Activated CD4-positive, alpha-beta T cell treated with anti-CD3 and anti-CD28 coated beads, Interleukin-2, amount 50 U/mL, for 16 hours (primary cell): ENCODE results near the gene OR8B8.
"Not testable (repeated sequence)": the region's sequence is repeated elsewhere in the genome, so short reads cannot be mapped to it uniquely, and the experiment has no call there.

Experiments
- DNase-seq: peaks from one replicate; pipeline ENCODE4 v3.0.0-alpha.2; 2020

Gene OR8B8

GRCh38 chr11:124445646-124446150, at the start of gene OR8B8:
OR8B8 (minus strand) TSS chr11:124445696; CDS start chr11:124441085, 4,611 bp downstream.
- no peak for DNase-seq

GRCh38 chr11:124493016-124493655, 47.6 kb upstream of the OR8B8 start:
- no peak for DNase-seq

DNA sequence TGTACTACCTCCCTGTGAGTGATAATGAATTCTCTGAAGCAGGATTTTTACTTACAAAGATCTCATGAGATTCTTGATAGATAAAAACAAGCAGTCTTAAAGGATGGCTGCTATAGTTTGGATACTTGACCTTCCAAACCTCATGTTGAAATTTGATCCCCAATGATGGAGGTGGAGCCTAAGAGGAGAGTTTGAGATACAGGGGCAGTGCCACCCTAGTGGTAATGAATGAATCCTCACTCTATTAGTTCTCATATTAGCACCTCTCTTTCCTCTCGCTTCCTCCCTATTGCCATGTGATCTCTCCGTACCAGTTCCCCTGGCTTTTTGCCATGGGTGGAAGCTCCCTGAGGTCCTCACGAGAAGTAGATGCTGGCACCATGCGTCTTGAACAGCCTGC, 37.9 kb upstream of the OR8B8 start:
- no peak for DNase-seq

DNA sequence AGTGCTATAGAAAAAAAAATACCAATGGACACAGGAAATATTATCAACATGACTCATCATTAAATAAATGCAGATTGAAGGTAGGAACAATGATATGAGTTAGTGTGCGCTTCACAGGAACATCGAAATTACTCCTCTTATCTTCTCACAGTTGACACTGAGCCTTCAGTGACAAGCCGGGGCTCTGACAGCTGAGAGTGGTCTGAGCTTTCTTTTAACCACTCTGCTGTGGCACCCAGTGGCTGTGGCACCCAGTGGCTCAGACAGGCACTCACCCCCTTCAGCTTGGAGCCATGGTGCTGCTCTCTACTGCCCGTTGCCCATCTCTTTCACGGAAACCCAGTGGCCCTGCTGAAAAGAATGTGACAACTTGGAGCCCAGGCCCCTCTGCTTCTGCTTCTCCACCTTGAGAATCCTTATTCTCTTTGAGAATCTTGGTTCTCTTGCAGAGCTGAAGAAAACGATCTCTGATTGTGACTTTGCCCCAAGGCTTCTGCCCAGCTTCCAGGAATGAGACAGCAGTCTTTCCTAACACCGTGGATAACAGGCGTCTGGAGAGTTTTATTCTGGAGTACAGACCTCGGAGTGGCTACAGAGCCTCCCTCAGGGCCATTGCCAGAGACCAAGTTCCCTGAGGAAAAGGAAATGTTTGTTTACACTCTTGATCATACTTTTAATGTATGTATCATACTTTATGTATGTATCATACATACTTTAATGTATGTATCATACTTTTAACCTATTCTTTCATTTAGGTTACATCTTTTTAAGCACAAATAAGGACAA, 37.1 kb upstream of the OR8B8 start:
- DNase-seq, result no peak

GRCh38 chr11:124481365-124482323, 36.1 kb upstream of the OR8B8 start:
- DNase-seq, result peak; percentile 25

DNA sequence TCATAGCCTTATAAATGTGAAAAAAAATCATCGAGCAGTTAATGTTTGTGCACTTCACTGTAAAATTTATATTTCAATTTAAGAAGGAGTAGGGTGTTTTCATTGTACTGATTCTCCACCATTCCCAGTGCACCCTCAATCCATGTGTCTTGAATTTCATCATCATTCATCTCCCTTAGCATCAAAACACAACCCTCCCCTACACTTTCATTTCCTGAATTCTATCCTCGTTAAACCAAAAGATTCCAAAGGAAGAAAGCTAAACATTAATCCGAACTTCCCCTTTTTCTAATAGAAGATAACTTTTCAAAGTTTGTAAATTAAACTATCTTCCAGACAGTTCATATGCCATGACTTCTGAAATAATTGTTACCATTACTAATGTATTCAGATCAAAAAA, 34.1 kb upstream of the OR8B8 start:
- no peak for DNase-seq

- no peak for DNase-seq
Observed at GRCh38 chr11:124475265-124475664, 29.8 kb upstream of the OR8B8 start.

DNA sequence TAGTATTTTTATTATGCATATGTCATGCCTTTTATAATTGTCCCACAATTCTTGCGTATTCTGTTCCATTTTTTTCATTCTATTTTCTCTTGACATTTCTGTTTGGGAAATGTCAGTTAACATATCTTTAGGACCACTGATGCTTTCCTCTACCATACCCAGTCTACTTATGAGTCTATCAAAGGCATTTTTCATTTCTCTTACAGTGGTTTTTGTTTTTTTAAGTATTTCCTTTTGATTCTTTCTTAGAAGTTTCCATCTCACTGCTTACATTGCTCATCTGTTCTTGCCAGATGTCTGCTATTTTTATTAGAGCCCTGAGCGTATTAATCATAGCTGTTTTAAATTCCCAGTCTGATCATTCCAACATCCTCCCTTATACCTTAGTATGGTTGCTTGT, 29.3 kb upstream of the OR8B8 start:
- no peak for DNase-seq

- no peak for DNase-seq
Observed at GRCh38 chr11:124474079-124474478, 28.6 kb upstream of the OR8B8 start.

- DNase-seq, result no peak
Observed at GRCh38 chr11:124473476-124473875, 28.0 kb upstream of the OR8B8 start.

- DNase-seq, result no peak
Observed at GRCh38 chr11:124470561-124471227, 25.2 kb upstream of the OR8B8 start.

- DNase-seq, result no peak
Observed at GRCh38 chr11:124467381-124467927, 22.0 kb upstream of the OR8B8 start.

GRCh38 chr11:124465368-124465767, 19.9 kb upstream of the OR8B8 start:
- DNase-seq, result no peak

- no peak for DNase-seq
Observed at GRCh38 chr11:124463990-124464389, 18.5 kb upstream of the OR8B8 start.

GRCh38 chr11:124463324-124463723, 17.8 kb upstream of the OR8B8 start:
- no peak for DNase-seq

- no peak for DNase-seq
Observed at GRCh38 chr11:124460459-124460858, 15.0 kb upstream of the OR8B8 start.

- not testable (repeated sequence) for DNase-seq
Observed at GRCh38 chr11:124459379-124459778, 13.9 kb upstream of the OR8B8 start.

- no peak for DNase-seq
Observed at GRCh38 chr11:124454552-124454951, 9.1 kb upstream of the OR8B8 start.

DNA sequence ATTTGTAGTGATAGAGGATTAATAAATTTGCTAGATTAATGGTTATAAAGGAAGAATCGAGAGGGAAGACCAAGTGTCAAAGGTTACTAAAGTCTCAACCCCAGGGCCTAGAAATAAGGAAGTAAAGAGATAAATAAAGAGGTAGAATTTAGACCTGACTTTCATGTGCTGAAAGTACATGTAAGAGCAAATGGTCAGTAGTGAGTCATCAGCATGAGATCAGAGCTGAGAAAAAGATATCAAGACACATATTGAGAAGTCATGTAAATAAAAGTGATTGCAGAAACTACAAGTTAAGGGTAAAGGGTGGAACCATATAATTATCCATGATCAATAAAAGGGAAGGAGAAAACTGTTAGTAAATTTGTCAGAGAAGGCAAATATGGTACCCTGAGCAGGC, 1.4 kb upstream of the OR8B8 start:
- no peak for DNase-seq

- DNase-seq, result no peak
Observed at GRCh38 chr11:124442847-124443246, 2.6 kb downstream of the OR8B8 start.

DNA sequence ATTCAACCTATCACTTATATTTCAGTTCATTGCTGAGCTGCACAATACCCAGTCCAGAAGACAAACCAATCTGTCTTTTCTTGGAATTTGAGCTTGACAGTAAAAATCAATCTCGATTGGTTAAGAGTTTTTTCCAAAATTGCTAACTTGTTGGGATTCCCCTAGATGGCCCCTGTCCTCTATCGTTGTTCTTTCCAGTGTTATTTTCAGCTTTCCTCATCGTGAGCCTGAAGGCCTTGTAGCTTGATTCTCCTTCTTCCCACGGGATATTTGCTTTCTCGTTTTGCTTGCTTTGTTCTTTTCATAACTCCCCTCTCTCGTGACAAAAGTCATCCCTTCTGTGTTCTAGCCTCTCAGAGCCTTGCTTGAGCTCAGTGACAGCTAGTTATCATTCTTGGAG, 3.1 kb downstream of the OR8B8 start:
- DNase-seq, result no peak

GRCh38 chr11:124441519-124441918, 4.0 kb downstream of the OR8B8 start:
- no peak for DNase-seq
